GM12873 (cell line): ENCODE measurements around the gene IL1RAPL1.

Experiments used
- CTCF ChIP-seq: IDR thresholded peaks from 2 replicates; pipeline ENCODE4 v1.5.1; 2012; ENCODE audit warnings: low read depth, mild to moderate bottlenecking, moderate library complexity, low read length, control low read depth; ENCODE audit not compliant: insufficient read depth; ENCODE audit errors: missing control alignments

IL1RAPL1 gene

GRCh38 chrX:28888416-28888815 is 301.2 kb downstream of the IL1RAPL1 start:
- no peak for TF ChIP-seq CTCF

GRCh38 chrX:28889591-28890090 is 302.4 kb downstream of the IL1RAPL1 start:
- TF ChIP-seq CTCF, result no peak

GRCh38 chrX:28901637-28902036 is 314.4 kb downstream of the IL1RAPL1 start:
- no peak for TF ChIP-seq CTCF

GRCh38 chrX:28910487-28910886 is 323.2 kb downstream of the IL1RAPL1 start:
- TF ChIP-seq CTCF, result no peak

- TF ChIP-seq CTCF, result no peak
Measured at GRCh38 chrX:28920153-28920943, 333.1 kb downstream of the IL1RAPL1 start.

- no peak for TF ChIP-seq CTCF
Measured at GRCh38 chrX:28922106-28922505, 334.9 kb downstream of the IL1RAPL1 start.

- TF ChIP-seq CTCF, result no peak
Measured at GRCh38 chrX:28946846-28947245, 359.6 kb downstream of the IL1RAPL1 start.
